ENCODE measurements around the gene PPP2R2B.

DNA sequence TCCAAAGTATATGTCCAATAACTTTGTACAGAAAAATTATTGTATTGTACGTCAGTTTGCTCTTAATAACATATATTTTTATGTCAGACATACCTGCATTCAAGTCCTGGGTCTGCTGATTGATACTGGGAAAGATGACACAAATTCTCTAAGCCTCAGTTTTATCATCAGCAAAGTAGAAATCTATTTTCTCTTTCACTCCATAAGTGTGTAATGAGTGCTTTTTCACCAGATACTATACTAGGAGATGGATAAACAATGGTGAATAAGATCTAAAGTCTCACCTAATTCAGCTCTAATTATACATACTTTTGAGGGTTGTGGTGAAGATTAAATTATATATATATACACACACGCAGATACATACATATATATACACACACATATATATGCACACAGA, 12.3 kb downstream of the PPP2R2B start:
- TF ChIP-seq, protein P1, sequence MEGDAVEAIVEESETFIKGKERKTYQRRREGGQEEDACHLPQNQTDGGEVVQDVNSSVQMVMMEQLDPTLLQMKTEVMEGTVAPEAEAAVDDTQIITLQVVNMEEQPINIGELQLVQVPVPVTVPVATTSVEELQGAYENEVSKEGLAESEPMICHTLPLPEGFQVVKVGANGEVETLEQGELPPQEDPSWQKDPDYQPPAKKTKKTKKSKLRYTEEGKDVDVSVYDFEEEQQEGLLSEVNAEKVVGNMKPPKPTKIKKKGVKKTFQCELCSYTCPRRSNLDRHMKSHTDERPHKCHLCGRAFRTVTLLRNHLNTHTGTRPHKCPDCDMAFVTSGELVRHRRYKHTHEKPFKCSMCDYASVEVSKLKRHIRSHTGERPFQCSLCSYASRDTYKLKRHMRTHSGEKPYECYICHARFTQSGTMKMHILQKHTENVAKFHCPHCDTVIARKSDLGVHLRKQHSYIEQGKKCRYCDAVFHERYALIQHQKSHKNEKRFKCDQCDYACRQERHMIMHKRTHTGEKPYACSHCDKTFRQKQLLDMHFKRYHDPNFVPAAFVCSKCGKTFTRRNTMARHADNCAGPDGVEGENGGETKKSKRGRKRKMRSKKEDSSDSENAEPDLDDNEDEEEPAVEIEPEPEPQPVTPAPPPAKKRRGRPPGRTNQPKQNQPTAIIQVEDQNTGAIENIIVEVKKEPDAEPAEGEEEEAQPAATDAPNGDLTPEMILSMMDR (IDR thresholded peaks at IDR 0.05 in 2 of 3, conservative IDR thresholded peaks at IDR 0.05 in 1 of 3; ENCODE audit: borderline replicate concordance in 1 of 3, insufficient read depth in 1 of 3, low read depth in 2 of 3, low read length in 2 of 3) = no peak
- no peak for TF ChIP-seq POLR2A (IDR thresholded peaks at IDR 0.05; ENCODE audit: borderline replicate concordance, extremely low read depth, insufficient read depth, insufficient read length)
- TF ChIP-seq, protein P2, sequence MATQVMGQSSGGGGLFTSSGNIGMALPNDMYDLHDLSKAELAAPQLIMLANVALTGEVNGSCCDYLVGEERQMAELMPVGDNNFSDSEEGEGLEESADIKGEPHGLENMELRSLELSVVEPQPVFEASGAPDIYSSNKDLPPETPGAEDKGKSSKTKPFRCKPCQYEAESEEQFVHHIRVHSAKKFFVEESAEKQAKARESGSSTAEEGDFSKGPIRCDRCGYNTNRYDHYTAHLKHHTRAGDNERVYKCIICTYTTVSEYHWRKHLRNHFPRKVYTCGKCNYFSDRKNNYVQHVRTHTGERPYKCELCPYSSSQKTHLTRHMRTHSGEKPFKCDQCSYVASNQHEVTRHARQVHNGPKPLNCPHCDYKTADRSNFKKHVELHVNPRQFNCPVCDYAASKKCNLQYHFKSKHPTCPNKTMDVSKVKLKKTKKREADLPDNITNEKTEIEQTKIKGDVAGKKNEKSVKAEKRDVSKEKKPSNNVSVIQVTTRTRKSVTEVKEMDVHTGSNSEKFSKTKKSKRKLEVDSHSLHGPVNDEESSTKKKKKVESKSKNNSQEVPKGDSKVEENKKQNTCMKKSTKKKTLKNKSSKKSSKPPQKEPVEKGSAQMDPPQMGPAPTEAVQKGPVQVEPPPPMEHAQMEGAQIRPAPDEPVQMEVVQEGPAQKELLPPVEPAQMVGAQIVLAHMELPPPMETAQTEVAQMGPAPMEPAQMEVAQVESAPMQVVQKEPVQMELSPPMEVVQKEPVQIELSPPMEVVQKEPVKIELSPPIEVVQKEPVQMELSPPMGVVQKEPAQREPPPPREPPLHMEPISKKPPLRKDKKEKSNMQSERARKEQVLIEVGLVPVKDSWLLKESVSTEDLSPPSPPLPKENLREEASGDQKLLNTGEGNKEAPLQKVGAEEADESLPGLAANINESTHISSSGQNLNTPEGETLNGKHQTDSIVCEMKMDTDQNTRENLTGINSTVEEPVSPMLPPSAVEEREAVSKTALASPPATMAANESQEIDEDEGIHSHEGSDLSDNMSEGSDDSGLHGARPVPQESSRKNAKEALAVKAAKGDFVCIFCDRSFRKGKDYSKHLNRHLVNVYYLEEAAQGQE (IDR thresholded peaks at IDR 0.05; ENCODE audit: low read depth) = no peak
- TF ChIP-seq CBX3 (IDR thresholded peaks at IDR 0.05; ENCODE audit: low read depth) = no peak
- TF ChIP-seq YY1 (IDR thresholded peaks at IDR 0.05; ENCODE audit: extremely low read depth, insufficient replicate concordance, low read depth, low read length) = no peak
- TF ChIP-seq RAD21 (IDR thresholded peaks at IDR 0.05; ENCODE audit: low read depth) = no peak
